A673 (cell line): Measurements from ENCODE around the gene KIAA0319L. TPM values are rescaled to one million over a fixed set of nuclear protein-coding genes. Genes with fewer than 3 reads are reported as not detected.

ENCODE experiments used
- BruUV-seq: library from RNA; stranded (reverse); fragments of 400-500 nt; replicated peaks from 2 replicates; lab custom pipeline; 2021; lab: Mats Ljungman, UMichigan
- CTCF ChIA-PET: fragments of 300-600 bp; sonication (Branson Sonifier 250); formaldehyde crosslinking; loops from one replicate; lab custom pipeline; 2022; ENCODE audit warnings: antibody characterized with exemption; lab: Charles Lee
- POLR2A ChIA-PET: fragments of 300-600 bp; sonication (Branson Sonifier 250); formaldehyde crosslinking; loops from one replicate; lab custom pipeline; 2022; ENCODE audit warnings: antibody characterized with exemption; ENCODE audit not compliant: low non-redundant PET; lab: Charles Lee
- DNase-seq: peaks from one replicate; pipeline ENCODE4 v3.0.0-alpha.2; 2015; ENCODE audit warnings: low spot score
- H3K27ac ChIP-seq: fragments of 200-600 bp; sonication (generic); 2 replicates; pipeline ENCODE4 v1.5.1; 2016; ENCODE audit warnings: mixed run types, low read depth, mild to moderate bottlenecking, mixed read lengths, antibody characterized with exemption, low read length; ENCODE audit not compliant: poor library complexity, severe bottlenecking
- H3K27me3 ChIP-seq: fragments of 200-600 bp; sonication (generic); replicated peaks from 2 replicates; pipeline ENCODE4 v1.6.1; 2017; ENCODE audit warnings: mixed run types, low read depth, mild to moderate bottlenecking, mixed read lengths, antibody characterized with exemption, low read length; ENCODE audit not compliant: insufficient read depth, poor library complexity
- H3K36me3 ChIP-seq: fragments of 200-600 bp; sonication (generic); 2 replicates; pipeline ENCODE4 v1.6.1; 2016; ENCODE audit warnings: mixed run types, mild to moderate bottlenecking, mixed read lengths, antibody characterized with exemption, low read length; ENCODE audit not compliant: insufficient read depth, poor library complexity, severe bottlenecking
- H3K4me1 ChIP-seq: fragments of 200-600 bp; sonication (generic); 2 replicates; pipeline ENCODE4 v1.6.1; 2017; ENCODE audit warnings: mixed run types, mild to moderate bottlenecking, mixed read lengths, antibody characterized with exemption, low read length; ENCODE audit not compliant: insufficient read depth, poor library complexity, severe bottlenecking
- H3K4me3 ChIP-seq: fragments of 200-600 bp; sonication (generic); 2 replicates; pipeline ENCODE4 v1.5.1; 2016; ENCODE audit warnings: low read depth, mixed run types, mild to moderate bottlenecking, mixed read lengths, low read length; ENCODE audit not compliant: poor library complexity, severe bottlenecking
- H3K9me3 ChIP-seq: fragments of 200-600 bp; sonication (generic); 2 replicates; pipeline ENCODE4 v1.6.1; 2016; ENCODE audit warnings: mixed run types, low read depth, mild to moderate bottlenecking, mixed read lengths, antibody characterized with exemption, low read length; ENCODE audit not compliant: poor library complexity, severe bottlenecking
- CTCF ChIP-seq: fragments of 300-800, 200-600 bp; sonication (generic); conservative IDR thresholded peaks from 2 replicates; pipeline ENCODE4 v1.5.1; 2017; ENCODE audit warnings: low read depth, mild to moderate bottlenecking, antibody characterized with exemption, low read length, moderate library complexity, mixed read lengths
- EZH2 ChIP-seq: fragments of 200-600 bp; sonication (generic); IDR thresholded peaks from 2 replicates; pipeline ENCODE4 v1.6.1; 2017; ENCODE audit warnings: borderline replicate concordance, low read depth, mild to moderate bottlenecking, mixed read lengths, antibody characterized with exemption, low read length; ENCODE audit not compliant: poor library complexity, severe bottlenecking
- intact Hi-C: fragments of 100-400 bp; cut with micrococcal nuclease; formaldehyde crosslinking; loops from one replicate; pipeline ENCODE4 v1.10.0; 2022; ENCODE audit not compliant: unreplicated experiment
- total RNA-seq: library from RNA; stranded (reverse); gene quantifications from 2 replicates; pipeline ENCODE4 v1.2.3, GENCODE V29; 2021

Gene KIAA0319L
- total RNA-seq, 1 experiment from 2014 or later: 33.7 TPM

GRCh38 chr1:35530946-35531345 is 26.3 kb downstream of the KIAA0319L start:
- ChIA-PET POLR2A (no interaction called here), CTCF (no interaction called here)
- no peak for DNase-seq
- no peak overlapping the region for H3K4me3 ChIP-seq
- intact Hi-C loops: no loop called here
- no peak for TF ChIP-seq CTCF
- TF ChIP-seq EZH2: no peak
- H3K4me1 ChIP-seq: no peaks in the 10 kb centered on the region
- no peaks in the 10 kb centered on the region for H3K27me3 ChIP-seq
- H3K27ac ChIP-seq: no peak overlapping the region
- BruUV-seq: no TSS peak
- H3K36me3 ChIP-seq: peaks cover 10% of the 10 kb centered on the region
- peaks cover 22% of the 10 kb centered on the region for H3K9me3 ChIP-seq

GRCh38 chr1:35530168-35530567 is 27.0 kb downstream of the KIAA0319L start:
- DNase-seq: no peak
- ChIA-PET CTCF (no interaction called here), POLR2A (interaction anchor here (0.7 kb wide), 1 partner anchor 222 kb away, joined by 6 read pairs; no protein-coding TSS in a partner anchor)
- Histone ChIP-seq H3K27ac (no peak overlapping the region), H3K4me3 (no peak overlapping the region), H3K27me3 (no peaks in the 10 kb centered on the region), H3K4me1 (no peaks in the 10 kb centered on the region), H3K36me3 (peaks cover 10% of the 10 kb centered on the region), H3K9me3 (peaks cover 22% of the 10 kb centered on the region)
- BruUV-seq: no TSS peak
- intact Hi-C loops: no loop called here
- TF ChIP-seq CTCF (no peak), EZH2 (no peak)

GRCh38 chr1:35524106-35524505 is 33.1 kb downstream of the KIAA0319L start:
- CTCF ChIA-PET: no interaction called here
- Histone ChIP-seq H3K27me3 (no peaks in the 10 kb centered on the region), H3K27ac (no peak overlapping the region), H3K4me3 (no peak overlapping the region), H3K9me3 (peaks cover 4% of the 10 kb centered on the region), H3K4me1 (no peaks in the 10 kb centered on the region), H3K36me3 (no peaks in the 10 kb centered on the region)
- intact Hi-C loops: no loop called here
- DNase-seq: no peak
- POLR2A ChIA-PET: no interaction called here
- no TSS peak for BruUV-seq
- TF ChIP-seq EZH2 (no peak), CTCF (no peak)
